Lung (tissue), 12 donors: ENCODE results near the gene THOC7. TPM values are rescaled to one million over a fixed set of nuclear protein-coding genes. Genes with fewer than 3 reads are reported as not detected.

Experiments
- ATAC-seq: fragments of 200-7000 bp; cut with Tn5 transposase; one replicate; pipeline ENCODE4 v1.9.1; 2020; ENCODE audit warnings: moderate number of reproducible peaks; ENCODE audit not compliant: insufficient read depth, low FRiP score
- DNase-seq, 3 donors: peaks; one replicate each; pipeline ENCODE4 v3.0.0-alpha.2; 2013 to 2017
- H3K27ac ChIP-seq, 2 donors: one replicate each; pipeline ENCODE4 v1.5.1; 2013; ENCODE audit warnings: mild to moderate bottlenecking in 2 of 2, moderate library complexity in 2 of 2, control low read depth in 1 of 2, inconsistent platforms in 1 of 2, low read depth in 1 of 2, low read length in 1 of 2
- H3K27me3 ChIP-seq, 3 donors: one replicate each; pipeline ENCODE4 v1.5.1; 2013; ENCODE audit warnings: low read length in 2 of 3; ENCODE audit not compliant: control insufficient read depth in 3 of 3, insufficient read depth in 3 of 3
- H3K36me3 ChIP-seq, 4 donors: one replicate each; pipeline ENCODE4 v1.5.1; 2013; ENCODE audit warnings: low read length in 4 of 4, mild to moderate bottlenecking in 1 of 4, moderate library complexity in 1 of 4; ENCODE audit not compliant: control insufficient read depth in 4 of 4, insufficient read depth in 4 of 4
- H3K4me1 ChIP-seq, 5 donors: one replicate each; pipeline ENCODE4 v1.5.1; 2013; ENCODE audit warnings: low read length in 5 of 5, mild to moderate bottlenecking in 2 of 5, moderate library complexity in 1 of 5; ENCODE audit not compliant: control insufficient read depth in 5 of 5, insufficient read depth in 5 of 5
- H3K4me3 ChIP-seq: one replicate; pipeline ENCODE4 v1.5.1; 2013; ENCODE audit warnings: mild to moderate bottlenecking, control low read depth, moderate library complexity
- H3K9ac ChIP-seq, 2 donors: one replicate each; pipeline ENCODE4 v1.5.1; 2013; ENCODE audit warnings: low read length in 2 of 2, control low read depth in 1 of 2; ENCODE audit not compliant: insufficient read depth in 1 of 2
- H3K9me3 ChIP-seq, 4 donors: one replicate each; pipeline ENCODE4 v1.5.1; 2013; ENCODE audit warnings: low read length in 3 of 4, mild to moderate bottlenecking in 1 of 4, moderate library complexity in 1 of 4; ENCODE audit not compliant: control insufficient read depth in 4 of 4, insufficient read depth in 3 of 4
- WGBS, 2 donors: extraction: QIAGEN DNeasy Blood & Tissue Kit; methylation state at CpG; one replicate each; pipeline ENCODE4 v1.1.7; 2013; 5-methylcytosine and 5-hydroxymethylcytosine counted together
- polyA plus RNA-seq, 2 donors: library from polyadenylated mRNA; stranded (reverse); fragments of 200-250 nt; gene quantifications; one replicate each; pipeline ENCODE4 v1.2.1, GENCODE V29; 2013
- total RNA-seq, 2 donors: library from RNA; depleted of rRNA in 1 of 2; stranded (reverse); fragments of >200 nt in 1 of 2; gene quantifications; one replicate each; pipeline ENCODE4 v1.2.1, GENCODE V29; 2014 to 2021
- TF ChIP-seq, protein P1 (sequence below): IDR thresholded peaks from 2 replicates; pipeline ENCODE4 v1.5.1; 2012; ENCODE audit warnings: mild to moderate bottlenecking; ENCODE audit errors: control extremely low read depth, extremely low read depth
- donor health status: control.
- donor health status: control.
- donor health status: Bipolar disorder and iron deficiency.
- donor health status: healthy.
- donor health status: DM: yes; HTN: yes; CAD: no.

THOC7 gene
- total and polyA plus RNA-seq, 4 donors: 38.1 to 124 (median 42.5) TPM

DNA sequence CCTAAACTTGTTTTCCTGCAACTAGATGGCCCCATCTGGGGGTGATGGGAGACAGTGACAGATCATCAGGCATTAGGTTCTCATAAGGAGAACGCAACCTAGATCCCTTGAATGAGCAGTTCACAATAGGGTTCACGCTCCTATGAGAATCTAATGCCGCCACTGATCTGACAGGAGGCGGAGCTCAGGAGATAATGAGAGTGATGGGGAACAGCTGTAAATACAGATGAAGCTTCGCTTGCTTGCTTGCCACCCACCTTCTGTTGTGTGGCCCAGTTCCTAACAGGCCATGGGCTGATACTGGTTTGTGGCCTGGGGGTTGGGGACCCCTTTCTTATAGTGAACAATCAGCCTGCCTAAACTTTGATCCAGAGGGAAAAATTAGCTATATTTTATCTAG lies 59.7 kb downstream of the THOC7 start:
- no peak for ATAC-seq
- Histone ChIP-seq H3K27ac (no peak overlapping the region), H3K9me3 (peaks cover 0 to 1% (median 0%) of the 10 kb centered on the region in 4 donors), H3K4me3 (no peak overlapping the region), H3K4me1 (no peaks in the 10 kb centered on the region), H3K9ac (no peak overlapping the region), H3K36me3 (no peaks in the 10 kb centered on the region), H3K27me3 (no peaks in the 10 kb centered on the region)
- DNase-seq: no peak
- TF ChIP-seq, protein P1, sequence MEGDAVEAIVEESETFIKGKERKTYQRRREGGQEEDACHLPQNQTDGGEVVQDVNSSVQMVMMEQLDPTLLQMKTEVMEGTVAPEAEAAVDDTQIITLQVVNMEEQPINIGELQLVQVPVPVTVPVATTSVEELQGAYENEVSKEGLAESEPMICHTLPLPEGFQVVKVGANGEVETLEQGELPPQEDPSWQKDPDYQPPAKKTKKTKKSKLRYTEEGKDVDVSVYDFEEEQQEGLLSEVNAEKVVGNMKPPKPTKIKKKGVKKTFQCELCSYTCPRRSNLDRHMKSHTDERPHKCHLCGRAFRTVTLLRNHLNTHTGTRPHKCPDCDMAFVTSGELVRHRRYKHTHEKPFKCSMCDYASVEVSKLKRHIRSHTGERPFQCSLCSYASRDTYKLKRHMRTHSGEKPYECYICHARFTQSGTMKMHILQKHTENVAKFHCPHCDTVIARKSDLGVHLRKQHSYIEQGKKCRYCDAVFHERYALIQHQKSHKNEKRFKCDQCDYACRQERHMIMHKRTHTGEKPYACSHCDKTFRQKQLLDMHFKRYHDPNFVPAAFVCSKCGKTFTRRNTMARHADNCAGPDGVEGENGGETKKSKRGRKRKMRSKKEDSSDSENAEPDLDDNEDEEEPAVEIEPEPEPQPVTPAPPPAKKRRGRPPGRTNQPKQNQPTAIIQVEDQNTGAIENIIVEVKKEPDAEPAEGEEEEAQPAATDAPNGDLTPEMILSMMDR: no peak
- 82 to 86% methylated on average over 5 of the region's 5 CpGs for WGBS, 2 donors

DNA sequence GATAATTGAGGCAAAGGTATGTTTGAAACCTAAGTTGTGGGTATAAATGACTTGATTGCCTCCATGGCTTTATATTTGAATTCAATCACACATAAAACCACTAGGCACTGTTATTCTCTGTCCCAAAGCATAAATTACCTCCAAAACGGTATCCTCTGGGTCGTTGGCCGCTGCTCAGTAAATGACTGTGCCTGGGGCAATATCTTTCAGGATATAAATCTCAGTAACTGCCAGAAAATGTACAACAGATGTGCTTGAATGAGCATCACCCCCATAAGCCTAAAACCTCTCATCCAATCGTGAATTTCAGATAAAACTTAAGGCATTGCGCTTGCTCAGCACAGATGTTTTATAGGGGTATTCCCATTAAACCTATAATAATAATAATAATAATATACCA lies 63.5 kb downstream of the THOC7 start:
- ATAC-seq (no peak), DNase-seq (no peak)
- Histone ChIP-seq H3K27me3 (no peaks in the 10 kb centered on the region), H3K4me1 (no peaks in the 10 kb centered on the region), H3K9ac (no peak overlapping the region), H3K36me3 (no peaks in the 10 kb centered on the region), H3K9me3 (peaks cover 0 to 1% (median 0%) of the 10 kb centered on the region in 4 donors), H3K4me3 (no peak overlapping the region), H3K27ac (no peak overlapping the region)
- TF ChIP-seq, protein P1: no peak
- 88 to 96% methylated on average over 5 of the region's 5 CpGs for WGBS, 2 donors

DNA sequence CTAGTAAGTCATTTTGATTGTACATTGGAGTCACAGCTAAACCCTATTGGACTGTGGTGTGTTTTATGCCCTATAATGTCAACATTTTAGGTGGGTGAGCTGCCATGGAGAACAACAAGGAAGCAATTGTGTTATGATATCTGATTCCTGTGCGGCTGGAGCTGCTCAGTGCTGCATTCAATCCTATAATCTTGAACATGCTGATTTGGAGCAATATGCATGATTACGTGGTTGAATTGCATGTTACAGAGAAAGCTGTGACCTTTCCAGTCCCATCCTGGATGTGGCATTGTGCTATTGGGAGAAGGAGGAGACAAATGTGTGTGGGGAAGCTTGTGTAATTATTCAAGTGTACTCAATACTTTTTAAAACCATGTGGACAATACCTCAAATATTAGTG lies 64.7 kb downstream of the THOC7 start:
- no peak for ATAC-seq

DNA sequence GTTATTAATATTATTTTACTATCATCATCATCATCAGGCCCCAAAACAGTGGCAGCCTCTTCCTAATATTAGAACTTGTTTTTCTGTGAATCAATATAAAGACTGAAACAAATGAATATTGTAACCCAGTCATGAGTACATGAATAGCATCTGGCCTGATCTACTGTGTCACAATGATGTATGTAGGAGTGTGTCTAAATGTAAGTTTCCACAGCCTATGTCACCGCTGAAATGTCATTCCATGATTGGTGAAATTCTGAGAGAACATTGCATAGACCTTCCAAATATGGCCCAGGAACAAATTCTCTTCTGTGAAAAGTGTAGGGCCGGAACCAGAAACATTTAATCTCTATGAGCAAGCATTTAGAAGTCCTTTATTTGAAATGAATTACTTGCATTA lies 65.1 kb downstream of the THOC7 start:
- peaks cover 0 to 1% (median 0%) of the 10 kb centered on the region in 4 donors for H3K9me3 ChIP-seq
- no peaks in the 10 kb centered on the region for H3K4me1 ChIP-seq
- H3K27ac ChIP-seq: no peak overlapping the region
- ATAC-seq: no peak
- H3K4me3 ChIP-seq: no peak overlapping the region
- H3K27me3 ChIP-seq: peaks cover 0 to 3% (median 2%) of the 10 kb centered on the region in 3 donors
- no peak for DNase-seq
- TF ChIP-seq, protein P1: no peak
- no peak overlapping the region for H3K9ac ChIP-seq
- 94 to 95% methylated on average over 2 of the region's 2 CpGs for WGBS, 2 donors
- no peaks in the 10 kb centered on the region for H3K36me3 ChIP-seq

More for the DNA sequence above, 64.7 kb downstream of the THOC7 start:
- Histone ChIP-seq H3K9me3 (peaks cover 0 to 1% (median 0%) of the 10 kb centered on the region in 4 donors), H3K4me1 (no peaks in the 10 kb centered on the region), H3K9ac (no peak overlapping the region), H3K36me3 (no peaks in the 10 kb centered on the region), H3K27ac (no peak overlapping the region), H3K27me3 (peaks cover 0 to 1% (median 1%) of the 10 kb centered on the region in 3 donors), H3K4me3 (no peak overlapping the region)
- TF ChIP-seq, protein P1: no peak
- no peak for DNase-seq
- 92 to 93% methylated on average over 2 of the region's 2 CpGs for WGBS, 2 donors
